GM12874 (cell line): Measurements from ENCODE around the gene ZFYVE26.

Experiments used
- CTCF ChIP-seq: IDR thresholded peaks from 2 replicates; pipeline ENCODE4 v1.5.1; 2011; ENCODE audit warnings: low read depth, mild to moderate bottlenecking, control low read depth, low read length, moderate library complexity; ENCODE audit not compliant: insufficient read depth

The ZFYVE26 gene

DNA sequence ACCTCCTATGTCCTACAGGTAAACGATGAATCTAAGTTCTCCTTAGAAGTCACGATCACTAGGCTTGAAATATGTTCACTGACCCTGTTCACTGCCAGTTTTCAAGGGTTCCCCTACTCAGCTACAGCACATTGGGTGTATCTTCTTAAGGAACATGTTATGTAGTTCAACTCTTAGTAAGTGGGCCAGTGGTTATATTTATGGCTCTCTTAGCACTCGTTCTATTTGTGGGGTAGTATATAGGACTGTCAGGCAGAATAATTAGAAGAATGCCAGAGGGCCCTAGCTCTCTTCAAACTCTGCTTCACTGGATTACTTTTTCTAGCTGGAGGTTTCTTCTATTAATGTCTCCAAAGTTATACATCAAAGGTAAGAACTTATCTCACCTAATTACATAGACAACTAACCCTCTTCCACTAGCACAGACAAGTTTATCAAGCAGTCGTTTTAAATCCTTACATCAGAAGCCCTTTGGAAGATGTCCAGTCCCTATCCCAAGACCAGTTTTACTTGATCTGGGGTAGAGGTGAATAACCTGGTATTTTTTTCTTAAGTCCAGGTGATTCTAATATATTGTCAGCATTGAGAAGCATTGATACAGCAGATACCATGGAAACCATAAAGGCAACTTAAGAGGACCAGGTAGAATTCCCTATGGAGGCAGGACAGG, 39.6 kb downstream of the ZFYVE26 start:
- no peak for TF ChIP-seq CTCF

DNA sequence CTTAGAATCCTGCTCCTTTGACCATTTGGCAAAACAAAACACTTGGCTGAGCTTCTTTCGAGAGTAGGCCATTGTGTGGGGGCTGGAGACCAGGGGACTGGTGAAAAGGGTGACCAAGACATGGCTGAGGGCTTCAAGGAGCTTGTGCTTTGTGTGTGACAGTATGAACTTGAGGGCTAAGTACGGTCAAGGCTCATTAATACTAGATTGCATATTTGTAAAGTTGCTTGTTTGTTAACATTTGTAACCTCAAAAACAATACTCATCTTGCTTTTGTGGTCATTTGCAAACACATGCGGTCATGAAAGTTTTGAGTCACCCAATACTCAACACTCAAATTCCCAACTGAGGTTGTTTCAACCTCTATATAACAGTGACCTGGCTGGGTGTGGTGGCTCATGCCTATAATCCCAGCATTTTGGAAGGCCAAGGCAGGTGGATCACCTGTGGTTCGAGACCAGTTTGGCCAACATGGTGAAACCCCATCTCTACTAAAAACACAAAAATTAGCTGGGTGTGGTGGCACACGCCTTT, 42.5 kb downstream of the ZFYVE26 start:
- TF ChIP-seq CTCF, result no peak

DNA sequence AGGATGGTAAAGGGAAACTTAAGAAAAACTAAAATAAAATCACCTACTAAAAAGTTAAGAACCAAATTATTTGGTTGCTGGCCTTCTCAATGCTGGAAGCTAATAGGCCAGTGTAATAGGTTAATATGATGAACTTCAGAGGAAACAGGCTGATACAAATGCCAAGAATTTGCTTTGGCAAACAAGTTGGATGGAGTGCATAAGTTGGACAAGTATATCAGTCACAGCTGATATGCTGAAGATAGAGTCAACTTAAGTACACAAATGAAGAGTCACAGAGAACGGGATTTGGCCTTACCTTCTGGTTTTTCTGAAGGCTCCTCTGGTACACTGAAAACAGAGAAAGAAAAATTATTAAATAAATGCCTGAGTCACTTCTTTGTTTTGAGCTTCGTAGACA, 48.2 kb downstream of the ZFYVE26 start:
- no peak for TF ChIP-seq CTCF

DNA sequence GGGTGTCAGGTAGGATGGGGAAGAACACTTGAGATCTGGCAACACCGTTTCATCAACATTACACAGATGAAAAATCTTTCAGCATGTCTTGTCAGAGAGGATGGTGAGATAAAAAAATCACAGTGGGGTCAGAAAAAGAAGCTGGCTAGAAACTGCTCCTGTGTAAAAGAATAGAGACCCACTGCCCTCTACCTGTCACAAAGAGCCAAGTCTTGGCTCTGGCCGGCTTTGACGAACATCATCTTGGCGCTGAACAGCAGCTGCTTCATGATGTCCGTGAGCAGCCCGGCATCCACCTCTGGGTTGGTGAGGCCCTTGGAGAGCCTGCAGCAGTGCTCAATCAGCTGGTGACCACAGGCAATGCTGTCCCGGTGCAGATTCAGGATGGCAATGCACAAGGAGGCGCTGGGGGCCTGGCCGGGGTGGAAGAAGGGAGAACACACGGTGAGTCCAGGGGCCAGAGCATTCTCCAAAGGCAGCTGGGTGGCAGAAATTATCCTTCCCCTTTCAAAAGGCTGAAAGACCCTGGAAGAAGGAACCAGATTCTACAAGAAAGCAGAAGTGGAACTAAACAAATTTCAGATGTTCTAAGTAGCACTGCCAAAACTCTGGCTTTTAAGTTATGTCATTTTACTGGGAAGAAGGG, 50.2 kb downstream of the ZFYVE26 start:
- TF ChIP-seq CTCF, result no peak

DNA sequence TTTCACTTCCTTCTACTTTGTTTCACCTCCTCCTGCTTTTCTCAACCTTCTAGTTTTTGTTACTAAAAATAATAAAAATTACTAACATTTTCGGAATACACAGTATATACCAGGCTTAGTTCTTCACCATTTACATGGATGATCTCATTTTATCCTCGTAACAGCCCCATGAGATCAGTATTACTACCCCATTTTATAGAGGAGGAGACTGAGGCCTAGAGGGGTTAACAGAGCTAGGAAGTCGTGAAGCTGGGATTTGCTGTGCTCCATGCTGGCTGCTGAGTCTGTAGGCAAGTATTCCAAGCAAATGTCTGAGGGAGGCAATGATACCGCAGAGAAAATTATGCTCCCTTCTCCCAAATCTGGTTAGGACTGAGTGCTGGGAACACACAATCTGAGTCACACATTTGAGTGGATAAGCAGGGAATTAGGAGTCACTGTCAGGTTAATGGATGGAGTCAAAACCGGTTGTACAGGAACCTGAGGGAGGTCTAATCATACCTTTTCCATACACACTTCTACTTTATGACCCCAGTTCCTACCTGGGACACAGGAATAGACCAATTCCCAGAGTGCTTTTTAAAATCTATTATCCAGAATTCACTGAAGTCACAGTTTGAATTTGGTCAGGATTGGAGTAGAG, 51.1 kb downstream of the ZFYVE26 start:
- TF ChIP-seq CTCF, result no peak

GRCh38 chr14:67764496-67764895, 51.9 kb downstream of the ZFYVE26 start:
- TF ChIP-seq CTCF, result no peak

DNA sequence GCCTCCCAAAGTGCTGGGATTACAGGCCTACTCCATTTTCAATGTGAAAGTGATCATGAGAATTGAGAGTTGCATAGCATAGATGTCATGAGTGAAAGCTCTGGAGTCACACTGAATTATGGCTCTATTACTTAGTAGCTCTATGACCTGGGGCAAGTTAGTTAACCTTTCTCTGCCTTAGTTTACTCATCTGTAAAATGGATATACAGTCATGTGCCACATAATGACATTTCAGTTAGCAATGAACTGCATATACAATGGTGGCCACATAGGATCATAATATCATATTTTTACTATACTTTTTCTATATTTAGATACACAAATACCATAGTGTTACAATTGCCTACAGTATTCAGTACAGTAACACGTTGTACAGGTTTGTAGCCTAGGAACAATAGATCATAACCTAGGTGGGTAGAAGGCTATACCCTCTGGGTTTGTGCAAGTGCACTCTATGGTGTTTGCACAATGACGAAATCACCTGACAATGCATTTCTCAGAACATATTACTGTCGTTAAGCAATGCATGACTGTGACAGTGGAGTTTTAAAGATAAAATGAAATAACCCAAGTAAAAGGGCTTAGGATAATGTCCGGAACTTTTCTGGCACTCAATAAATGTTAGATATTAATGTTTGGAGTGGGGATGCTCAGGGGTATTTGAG, 53.1 kb downstream of the ZFYVE26 start:
- no peak for TF ChIP-seq CTCF
